Measurements from ENCODE around the gene FLOT1.

The FLOT1 gene

GRCh38 chr6:30691208-30691847 is 51.2 kb downstream of the FLOT1 start:
- no peak for DNase-seq

- DNase-seq, result peak; percentile 52
These were observed 51.9 kb downstream of the FLOT1 start, which contains the start of gene NRM for GRCh38 chr6:30690403-30691207. Gene NRM, minus strand, starts transcription at chr6:30690984. Its CDS starts 10 bp downstream, at chr6:30690974.

- no peak for DNase-seq
These were observed 52.5 kb downstream of the FLOT1 start for GRCh38 chr6:30689985-30690384.

- no peak for DNase-seq
These were observed 53.2 kb downstream of the FLOT1 start for GRCh38 chr6:30689022-30689865.

- DNase-seq, result no peak
These were observed 53.9 kb downstream of the FLOT1 start for GRCh38 chr6:30688569-30688968.

- no peak for DNase-seq
These were observed 54.6 kb downstream of the FLOT1 start for GRCh38 chr6:30687659-30688431.

GRCh38 chr6:30686908-30687658 is 55.4 kb downstream of the FLOT1 start:
- DNase-seq, result peak; percentile 63

GRCh38 chr6:30686009-30686907 is 56.2 kb downstream of the FLOT1 start, which contains the start of gene PPP1R18:
Gene PPP1R18, minus strand, starts transcription at chr6:30686645. Its CDS starts 627 bp downstream, at chr6:30686018.
- DNase-seq, result peak; percentile 77

- peak; percentile 11 for DNase-seq
These were observed 57.1 kb downstream of the FLOT1 start for GRCh38 chr6:30685157-30686008.

- DNase-seq, result peak; percentile 55
These were observed 57.9 kb downstream of the FLOT1 start for GRCh38 chr6:30684386-30685156.

- DNase-seq, result no peak
These were observed 58.5 kb downstream of the FLOT1 start for GRCh38 chr6:30683980-30684338.

GRCh38 chr6:30683183-30683979 is 59.1 kb downstream of the FLOT1 start:
- no peak for DNase-seq

GRCh38 chr6:30682143-30683117 is 60.1 kb downstream of the FLOT1 start:
- DNase-seq, result peak; percentile 93

- no peak for DNase-seq
These were observed 60.7 kb downstream of the FLOT1 start for GRCh38 chr6:30681766-30682142.

GRCh38 chr6:30679765-30680535 is 62.5 kb downstream of the FLOT1 start:
- DNase-seq, result no peak

Measured in activated gamma-delta T cell treated with Interleukin-2 at 50 U/mL for 16 hours (primary cell).